ENCODE measurements around the gene LDHB.

The LDHB gene

GRCh38 chr12:21642707-21643389 lies 14.8 kb downstream of the LDHB start:
- peak; percentile 29 for DNase-seq (ENCODE audit: low read depth)
- TF ChIP-seq CTCF (conservative IDR thresholded peaks at IDR 0.05; ENCODE audit: control insufficient read depth, insufficient read depth, low read depth, low read length), result no peak
- no peak overlapping the region for H3K4me3 ChIP-seq (ENCODE audit: control insufficient read depth, low read depth, low read length)

- no peak for TF ChIP-seq CTCF (conservative IDR thresholded peaks at IDR 0.05; ENCODE audit: control insufficient read depth, insufficient read depth, low read depth, low read length)
- DNase-seq (ENCODE audit: low read depth), result peak; percentile 35
- no peak overlapping the region for H3K4me3 ChIP-seq (ENCODE audit: control insufficient read depth, low read depth, low read length)
Measured at GRCh38 chr12:21638054-21638891, 19.4 kb downstream of the LDHB start.

- no peak overlapping the region for H3K4me3 ChIP-seq (ENCODE audit: control insufficient read depth, low read depth, low read length)
- DNase-seq (ENCODE audit: low read depth), result no peak
- no peak for TF ChIP-seq CTCF (conservative IDR thresholded peaks at IDR 0.05; ENCODE audit: control insufficient read depth, insufficient read depth, low read depth, low read length)
Measured at GRCh38 chr12:21634245-21634644, 23.4 kb downstream of the LDHB start.

GRCh38 chr12:21631367-21631766 lies 26.3 kb downstream of the LDHB start:
- TF ChIP-seq CTCF (conservative IDR thresholded peaks at IDR 0.05; ENCODE audit: control insufficient read depth, insufficient read depth, low read depth, low read length), result no peak
- H3K4me3 ChIP-seq (ENCODE audit: control insufficient read depth, low read depth, low read length), result no peak overlapping the region
- no peak for DNase-seq (ENCODE audit: low read depth)

- TF ChIP-seq CTCF (conservative IDR thresholded peaks at IDR 0.05; ENCODE audit: control insufficient read depth, insufficient read depth, low read depth, low read length), result no peak
- no peak for DNase-seq (ENCODE audit: low read depth)
- no peak overlapping the region for H3K4me3 ChIP-seq (ENCODE audit: control insufficient read depth, low read depth, low read length)
Measured at GRCh38 chr12:21627924-21628323, 29.7 kb downstream of the LDHB start.

- no peak for DNase-seq (ENCODE audit: low read depth)
- no peak for TF ChIP-seq CTCF (conservative IDR thresholded peaks at IDR 0.05; ENCODE audit: control insufficient read depth, insufficient read depth, low read depth, low read length)
- no peak overlapping the region for H3K4me3 ChIP-seq (ENCODE audit: control insufficient read depth, low read depth, low read length)
Measured at GRCh38 chr12:21618566-21618965, 39.1 kb downstream of the LDHB start.
